HG03064 (cell line): ENCODE results near the gene KRTAP16-1.

Experiments
- ATAC-seq: cut with Tn5 transposase; IDR thresholded peaks from one replicate; pipeline ENCODE4 v1.9.1; 2021; ENCODE audit warnings: low read depth; ENCODE audit not compliant: unreplicated experiment

KRTAP16-1 gene

GRCh38 chr17:41332239-41332638 lies 23.1 kb upstream of the KRTAP16-1 start:
- no peak for ATAC-seq

- no peak for ATAC-seq
Measured at GRCh38 chr17:41331606-41332005, 22.5 kb upstream of the KRTAP16-1 start.

- ATAC-seq: no peak
Measured at GRCh38 chr17:41329279-41329948, 20.3 kb upstream of the KRTAP16-1 start.

DNA sequence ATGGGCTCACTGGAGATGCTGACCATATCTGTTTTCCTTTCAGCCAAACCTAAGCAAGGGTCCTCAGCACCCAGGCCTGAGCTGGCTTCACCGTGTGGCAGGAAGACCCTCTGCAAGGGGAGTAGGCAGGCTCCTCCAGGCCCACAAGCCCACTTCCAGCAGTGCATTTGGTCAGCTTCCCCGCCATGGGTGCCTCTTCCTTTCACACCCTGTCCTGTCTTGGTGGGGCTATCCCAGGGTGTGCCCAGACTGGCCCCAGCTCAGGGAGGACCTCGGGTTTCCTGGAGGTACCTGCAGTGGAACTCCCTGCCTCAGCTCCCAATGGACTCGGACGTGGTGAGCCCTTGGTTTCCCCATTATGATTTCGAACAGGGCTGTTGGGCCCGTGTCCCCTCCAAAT lies 19.1 kb upstream of the KRTAP16-1 start:
- ATAC-seq: no peak

GRCh38 chr17:41327411-41328120 lies 18.5 kb upstream of the KRTAP16-1 start:
- no peak for ATAC-seq

DNA sequence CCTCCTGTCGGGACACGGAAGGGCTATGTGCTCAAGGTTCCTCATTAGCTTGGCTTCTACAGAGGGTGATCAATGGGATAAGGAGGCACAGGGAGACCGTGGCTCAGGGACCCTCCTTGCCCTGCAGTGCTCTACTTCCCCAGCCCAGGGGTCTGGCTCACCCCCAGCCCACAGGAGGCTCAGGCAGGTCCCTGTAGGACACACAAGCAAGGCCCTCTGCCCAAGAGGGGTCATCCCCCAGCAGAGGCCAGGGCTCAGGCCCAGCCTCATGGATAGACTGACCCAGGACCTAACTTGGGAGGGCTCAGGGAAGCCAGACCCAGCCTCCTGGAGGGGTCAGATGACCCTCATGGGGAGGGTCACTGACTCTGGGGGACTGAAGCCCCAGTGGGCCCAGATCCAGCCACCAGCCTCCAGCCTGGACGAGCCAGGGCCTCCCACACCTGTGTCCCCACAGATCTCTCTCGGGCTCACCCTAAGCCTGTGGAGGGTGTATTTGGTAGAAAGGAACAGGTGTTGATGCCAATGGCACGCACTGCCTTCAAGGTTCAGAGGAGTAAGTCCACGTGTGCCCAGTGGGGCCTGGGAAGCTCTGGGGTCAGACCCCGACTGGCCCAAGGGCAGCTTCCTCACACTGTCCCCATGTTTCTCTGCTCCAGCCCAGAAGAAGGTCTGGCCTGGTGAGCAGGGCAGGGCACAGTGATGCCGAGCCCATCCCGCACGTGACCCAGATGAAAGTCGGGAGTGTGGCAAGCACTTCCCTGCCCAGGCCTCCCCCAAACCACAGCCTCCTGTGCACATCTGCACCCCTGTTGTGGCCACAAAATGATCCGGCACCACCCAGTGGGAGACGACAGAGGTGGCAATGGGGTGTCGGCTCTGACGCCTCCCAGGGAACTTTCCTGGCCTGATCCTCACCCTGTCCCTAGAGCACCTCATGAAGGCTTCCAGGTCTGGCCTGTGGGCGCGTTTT lies 17.4 kb upstream of the KRTAP16-1 start:
- ATAC-seq: no peak

- no peak for ATAC-seq
Measured at GRCh38 chr17:41325611-41326010, 16.5 kb upstream of the KRTAP16-1 start.

GRCh38 chr17:41325126-41325525 lies 16.0 kb upstream of the KRTAP16-1 start:
- ATAC-seq: no peak

GRCh38 chr17:41324180-41325075 lies 15.3 kb upstream of the KRTAP16-1 start:
- ATAC-seq: no peak

DNA sequence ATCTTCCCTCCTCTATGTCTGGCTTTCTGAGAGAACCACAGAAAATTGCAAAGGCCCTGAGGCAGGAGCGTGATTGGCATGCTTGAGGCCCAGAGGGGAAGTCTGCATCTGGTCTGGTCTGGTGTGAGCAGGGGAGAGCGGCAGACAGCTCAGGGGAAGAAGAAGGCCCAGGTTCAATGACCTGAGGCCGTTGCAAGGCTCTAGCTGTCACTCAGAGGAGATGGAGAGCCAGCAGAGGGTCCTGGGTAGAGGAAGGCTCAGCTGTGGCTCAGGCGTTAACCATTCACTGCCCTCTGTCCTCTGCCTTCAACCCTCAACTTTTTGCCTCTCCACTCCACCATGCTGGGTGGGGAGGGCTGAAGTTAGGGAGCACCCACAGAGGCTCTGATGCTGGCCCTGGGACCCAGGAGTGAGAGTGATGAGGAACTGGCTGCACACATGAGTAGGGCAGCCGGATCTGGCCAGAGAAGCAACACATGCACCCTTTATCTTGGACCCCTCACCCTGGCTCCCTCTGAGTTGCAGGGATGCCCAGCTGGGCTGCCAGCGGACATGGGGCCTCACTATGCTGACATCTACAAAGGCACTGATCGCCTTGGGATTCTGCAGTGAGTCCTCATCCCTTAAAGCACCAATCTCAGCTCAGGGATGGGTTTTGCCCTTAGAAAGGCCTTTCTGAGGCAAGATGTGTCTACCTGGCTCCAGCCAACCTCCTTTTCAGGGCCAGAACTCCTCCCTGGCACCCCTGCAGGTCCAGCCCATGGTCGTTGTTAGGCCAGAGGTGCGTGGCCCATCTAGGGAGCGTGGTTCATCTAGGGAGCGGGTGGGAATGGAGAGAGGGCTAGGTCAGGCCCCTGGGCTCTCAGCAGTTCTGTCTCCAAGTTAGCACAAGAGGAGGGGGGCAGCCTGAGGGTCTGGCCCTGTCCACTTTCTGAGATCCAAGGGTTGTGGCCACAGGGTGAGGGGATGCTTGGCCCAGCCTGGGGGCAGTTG lies 14.1 kb upstream of the KRTAP16-1 start:
- ATAC-seq: no peak

DNA sequence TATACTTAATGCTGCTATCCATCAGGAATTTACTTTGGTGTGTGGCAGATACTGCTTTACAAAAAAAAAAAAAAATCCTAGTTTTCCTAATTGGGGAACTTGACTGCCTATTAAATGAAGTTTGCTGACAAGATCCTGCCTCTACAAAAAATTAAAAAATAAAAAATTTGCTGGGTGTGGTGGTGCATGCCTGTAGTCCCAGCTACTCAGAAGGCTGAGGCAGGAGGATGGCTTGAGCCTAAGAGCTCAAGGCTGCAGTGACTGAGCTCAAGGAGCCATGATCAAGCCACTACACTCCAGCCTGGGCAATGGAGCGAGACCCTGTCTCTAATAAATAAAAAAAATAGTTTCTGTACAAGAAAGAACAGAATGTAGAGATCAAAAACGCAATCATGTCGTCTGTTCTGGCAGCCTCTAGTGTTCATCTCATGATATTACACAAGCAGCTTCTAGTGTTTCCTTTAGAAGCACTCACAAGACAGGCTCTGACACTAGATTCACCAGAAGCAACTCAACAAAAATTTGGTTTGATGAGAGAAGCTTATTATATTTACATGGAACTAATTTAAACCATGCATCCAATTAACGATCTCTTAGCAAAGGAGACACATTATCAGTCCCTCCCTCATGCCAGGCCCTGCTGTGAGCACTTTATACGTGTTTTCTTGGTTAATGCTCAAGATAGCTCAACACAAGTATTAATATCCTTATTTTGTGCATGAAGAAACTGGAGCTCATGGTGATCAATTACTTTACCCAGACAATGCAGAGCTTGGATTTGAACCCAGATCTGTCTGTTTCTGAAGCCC lies 13.2 kb upstream of the KRTAP16-1 start:
- ATAC-seq: no peak

GRCh38 chr17:41318231-41318630 lies 9.1 kb upstream of the KRTAP16-1 start:
- no peak for ATAC-seq

- no peak for ATAC-seq
Measured at GRCh38 chr17:41315814-41316445, 6.8 kb upstream of the KRTAP16-1 start.

- no peak for ATAC-seq
Measured at GRCh38 chr17:41315204-41315794, 6.2 kb upstream of the KRTAP16-1 start, which contains the start of gene KRTAP17-1. KRTAP17-1 (minus strand) TSS chr17:41315710; CDS start chr17:41315650, 60 bp downstream.

DNA sequence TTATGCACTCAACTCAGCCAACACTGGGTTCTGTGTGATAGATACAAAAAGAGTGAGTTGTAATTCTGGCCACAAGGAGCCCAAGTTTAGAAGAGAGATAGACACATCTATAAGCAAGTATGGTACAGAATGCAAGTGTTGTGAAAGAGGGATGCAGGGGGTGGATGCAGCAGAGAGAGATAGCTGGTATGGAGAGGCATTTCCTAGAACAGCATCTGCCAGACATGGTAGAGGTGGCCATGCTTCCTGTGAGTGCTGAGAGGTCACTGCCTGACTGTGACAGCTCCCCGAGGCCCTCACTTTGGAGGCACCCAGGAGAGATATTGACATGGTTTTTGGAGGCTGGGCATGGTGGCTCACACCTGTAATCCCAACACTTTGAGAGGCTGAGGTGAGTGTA lies 2.0 kb upstream of the KRTAP16-1 start:
- no peak for ATAC-seq

DNA sequence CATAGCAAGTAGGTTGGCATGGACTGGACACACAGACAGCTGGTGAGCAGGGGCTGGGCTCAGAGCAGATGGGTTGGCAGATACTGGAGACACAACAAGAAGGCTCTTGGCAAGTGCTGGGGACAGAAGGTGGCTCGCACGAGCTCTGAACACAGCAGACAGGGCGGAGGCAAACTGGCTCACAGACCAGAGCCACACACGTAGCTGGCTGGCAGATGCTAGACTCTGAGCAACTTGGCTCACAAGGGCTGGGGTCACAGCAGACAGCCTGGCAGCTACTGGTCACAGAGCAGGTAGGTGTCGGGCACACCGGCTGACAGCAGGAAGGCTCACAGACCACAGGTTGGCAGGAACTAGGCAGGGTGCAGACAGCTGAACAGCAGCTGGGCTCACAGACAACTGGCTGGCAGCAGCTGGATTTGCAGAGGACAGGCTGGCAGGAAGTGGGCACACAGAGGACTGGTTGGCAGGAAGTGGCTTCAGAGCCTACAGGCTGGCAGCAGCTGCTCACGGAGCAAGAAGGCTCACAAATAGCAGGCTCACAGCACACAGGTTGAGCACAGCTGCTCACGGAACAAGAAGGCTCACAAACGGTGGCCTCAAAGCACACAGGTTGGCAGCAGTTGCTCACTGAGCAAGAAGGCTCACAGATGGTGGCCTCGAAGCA lies 725 bp downstream of the KRTAP16-1 start:
- no peak for ATAC-seq

GRCh38 chr17:41307647-41308046 lies 1.5 kb downstream of the KRTAP16-1 start:
- no peak for ATAC-seq
